Rectal smooth muscle tissue (tissue), 1 donor: ENCODE data around the gene HS1BP3.

ENCODE experiments used
- H3K27ac ChIP-seq: one replicate; pipeline ENCODE4 v1.7.0; 2013; ENCODE audit warnings: low read depth, low read length, inconsistent platforms
- H3K27me3 ChIP-seq: one replicate; pipeline ENCODE4 v1.7.0; 2013; ENCODE audit warnings: low read length; ENCODE audit not compliant: control insufficient read depth, insufficient read depth
- H3K36me3 ChIP-seq: one replicate; pipeline ENCODE4 v1.7.0; 2013; ENCODE audit warnings: low read length; ENCODE audit not compliant: control insufficient read depth, insufficient read depth
- H3K4me1 ChIP-seq: one replicate; pipeline ENCODE4 v1.7.0; 2013; ENCODE audit warnings: low read length; ENCODE audit not compliant: control insufficient read depth, insufficient read depth
- H3K4me3 ChIP-seq: one replicate; pipeline ENCODE4 v1.7.0; 2013; ENCODE audit warnings: low read length
- H3K9ac ChIP-seq: one replicate; pipeline ENCODE4 v1.7.0; 2013; ENCODE audit warnings: low read length

HS1BP3 gene

GRCh38 chr2:20653695-20654534, 3.0 kb upstream of the HS1BP3 start:
- Histone ChIP-seq H3K27ac (no peak overlapping the region), H3K27me3 (no peaks in the 10 kb centered on the region), H3K9ac (no peak overlapping the region), H3K36me3 (no peaks in the 10 kb centered on the region), H3K4me3 (no peak overlapping the region), H3K4me1 (peaks cover 17% of the 10 kb centered on the region)

DNA sequence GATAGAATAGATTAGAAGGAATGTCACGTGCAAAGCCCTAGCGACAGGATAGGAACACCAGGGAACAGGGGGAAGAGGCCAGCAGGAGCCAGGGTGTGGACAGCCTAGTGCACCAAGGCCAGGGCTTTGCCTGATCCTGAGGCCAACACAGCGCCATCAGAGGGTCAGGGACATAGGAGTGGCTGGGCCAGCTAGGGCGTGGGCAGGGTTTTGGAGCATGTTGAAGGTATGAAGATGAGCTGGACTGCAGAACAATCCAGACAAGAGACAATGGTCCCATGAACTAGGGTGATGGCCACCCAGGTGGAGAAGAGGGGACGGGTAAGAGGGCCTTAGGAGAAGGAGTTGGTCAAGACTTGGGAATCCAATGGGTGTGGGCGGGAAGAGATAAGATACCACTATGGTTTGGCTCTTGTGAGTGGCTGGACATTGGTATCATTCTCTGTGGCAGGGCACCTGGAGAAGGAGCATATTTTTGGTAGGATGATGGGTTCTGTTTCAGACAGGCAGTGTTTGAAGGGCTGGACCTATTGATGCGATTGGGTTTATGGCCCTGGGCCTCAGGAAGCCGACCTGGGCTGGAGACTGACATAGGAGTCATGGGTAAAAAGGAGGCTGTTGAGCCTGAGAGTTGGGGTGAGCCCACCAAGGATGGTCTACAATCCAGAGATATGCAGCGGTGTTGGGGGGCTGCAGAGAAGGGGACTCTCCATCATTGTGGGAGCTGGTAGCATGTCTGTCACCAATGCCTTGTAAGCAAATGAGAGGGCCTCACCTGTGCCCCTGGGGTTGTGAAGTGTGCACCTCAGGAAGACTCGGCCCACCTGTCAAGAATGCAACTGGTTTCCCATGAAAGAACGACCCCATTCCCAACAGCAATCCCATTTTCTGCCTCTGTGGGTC, 2.0 kb upstream of the HS1BP3 start:
- H3K9ac ChIP-seq: no peak overlapping the region

DNA sequence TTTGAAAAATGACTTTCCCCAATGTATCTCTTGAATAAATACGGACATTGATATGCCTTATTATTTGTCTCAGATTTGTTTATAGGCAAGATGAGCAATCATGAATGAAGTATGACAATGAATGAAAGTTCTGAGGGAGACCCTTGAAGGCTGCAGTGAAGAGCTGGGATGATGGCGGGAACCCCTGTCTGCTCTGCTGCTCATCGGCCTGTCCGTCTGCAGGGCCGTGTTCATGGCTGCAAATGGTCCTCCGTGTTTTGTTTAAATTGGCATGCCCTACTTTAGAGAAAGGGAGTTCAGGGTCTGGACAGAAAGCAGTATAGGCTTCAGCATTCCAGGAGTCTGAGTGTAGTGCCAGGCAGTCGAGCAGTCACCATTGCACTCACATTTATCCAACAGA, 1.2 kb upstream of the HS1BP3 start:
- H3K27me3 ChIP-seq: no peaks in the 10 kb centered on the region
- no peak overlapping the region for H3K9ac ChIP-seq
- peak overlapping the region; percentile 90 for H3K27ac ChIP-seq
- H3K36me3 ChIP-seq: no peaks in the 10 kb centered on the region
- H3K4me3 ChIP-seq: no peak overlapping the region
- peaks cover 27% of the 10 kb centered on the region for H3K4me1 ChIP-seq

More for the DNA sequence above, 2.0 kb upstream of the HS1BP3 start:
- H3K27ac ChIP-seq: no peak overlapping the region
- H3K36me3 ChIP-seq: no peaks in the 10 kb centered on the region
- peaks cover 27% of the 10 kb centered on the region for H3K4me1 ChIP-seq
- no peak overlapping the region for H3K4me3 ChIP-seq
- no peaks in the 10 kb centered on the region for H3K27me3 ChIP-seq

GRCh38 chr2:20651731-20652099, 817 bp upstream of the HS1BP3 start:
- peak overlapping the region; percentile 90 for H3K27ac ChIP-seq
- H3K4me3 ChIP-seq: peak overlapping the region; percentile 61
- H3K36me3 ChIP-seq: no peaks in the 10 kb centered on the region
- no peaks in the 10 kb centered on the region for H3K27me3 ChIP-seq
- peaks cover 27% of the 10 kb centered on the region for H3K4me1 ChIP-seq
- peak overlapping the region; percentile 80 for H3K9ac ChIP-seq

GRCh38 chr2:20650393-20650876, 463 bp downstream of the HS1BP3 start:
- Histone ChIP-seq H3K4me1 (peaks cover 27% of the 10 kb centered on the region), H3K36me3 (no peaks in the 10 kb centered on the region), H3K27ac (peak overlapping the region; percentile 90), H3K4me3 (peak overlapping the region; percentile 89), H3K27me3 (no peaks in the 10 kb centered on the region), H3K9ac (peak overlapping the region; percentile 87)

- Histone ChIP-seq H3K9ac (no peak overlapping the region), H3K27me3 (no peaks in the 10 kb centered on the region), H3K36me3 (peaks cover 4% of the 10 kb centered on the region), H3K4me1 (peaks cover 27% of the 10 kb centered on the region), H3K4me3 (peak overlapping the region; percentile 89), H3K27ac (peak overlapping the region; percentile 90)
Observed at GRCh38 chr2:20649976-20650375, 922 bp downstream of the HS1BP3 start.

GRCh38 chr2:20649576-20649975, 1.3 kb downstream of the HS1BP3 start:
- H3K27ac ChIP-seq: peak overlapping the region; percentile 90
- H3K4me3 ChIP-seq: peak overlapping the region; percentile 89
- peaks cover 5% of the 10 kb centered on the region for H3K36me3 ChIP-seq
- H3K27me3 ChIP-seq: no peaks in the 10 kb centered on the region
- peaks cover 27% of the 10 kb centered on the region for H3K4me1 ChIP-seq
- H3K9ac ChIP-seq: peak overlapping the region; percentile 11

GRCh38 chr2:20648831-20649230, 2.1 kb downstream of the HS1BP3 start:
- Histone ChIP-seq H3K4me3 (peak overlapping the region; percentile 9), H3K4me1 (peaks cover 27% of the 10 kb centered on the region), H3K27ac (peak overlapping the region; percentile 35), H3K36me3 (peaks cover 5% of the 10 kb centered on the region), H3K27me3 (no peaks in the 10 kb centered on the region), H3K9ac (no peak overlapping the region)

DNA sequence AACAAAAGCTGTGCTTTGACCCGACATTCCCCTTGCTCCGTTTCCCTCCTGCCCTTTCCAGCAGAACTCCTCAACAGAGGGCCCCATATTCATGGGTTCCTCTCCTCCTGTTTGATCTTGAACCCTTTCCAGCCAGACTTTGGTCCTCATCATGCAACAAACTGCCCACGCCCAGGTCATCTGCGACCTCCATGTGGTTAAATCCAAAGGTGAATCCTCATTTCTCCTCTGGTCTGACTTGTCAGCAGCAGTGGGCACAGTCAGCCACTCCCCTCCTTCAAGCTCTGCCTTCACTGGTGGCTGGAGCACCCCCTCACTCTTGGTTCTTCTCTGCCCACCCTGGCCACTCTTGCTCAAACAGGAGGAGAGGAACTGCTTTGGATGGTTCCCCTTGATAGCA, 2.7 kb downstream of the HS1BP3 start:
- peak overlapping the region; percentile 10 for H3K27ac ChIP-seq
- no peaks in the 10 kb centered on the region for H3K27me3 ChIP-seq
- H3K4me3 ChIP-seq: peak overlapping the region; percentile 9
- H3K4me1 ChIP-seq: peaks cover 27% of the 10 kb centered on the region
- H3K36me3 ChIP-seq: peaks cover 5% of the 10 kb centered on the region
- H3K9ac ChIP-seq: no peak overlapping the region

GRCh38 chr2:20647738-20648137, 3.2 kb downstream of the HS1BP3 start:
- Histone ChIP-seq H3K4me3 (no peak overlapping the region), H3K27ac (peak overlapping the region; percentile 10), H3K36me3 (peaks cover 5% of the 10 kb centered on the region), H3K9ac (no peak overlapping the region), H3K4me1 (peaks cover 27% of the 10 kb centered on the region), H3K27me3 (no peaks in the 10 kb centered on the region)

DNA sequence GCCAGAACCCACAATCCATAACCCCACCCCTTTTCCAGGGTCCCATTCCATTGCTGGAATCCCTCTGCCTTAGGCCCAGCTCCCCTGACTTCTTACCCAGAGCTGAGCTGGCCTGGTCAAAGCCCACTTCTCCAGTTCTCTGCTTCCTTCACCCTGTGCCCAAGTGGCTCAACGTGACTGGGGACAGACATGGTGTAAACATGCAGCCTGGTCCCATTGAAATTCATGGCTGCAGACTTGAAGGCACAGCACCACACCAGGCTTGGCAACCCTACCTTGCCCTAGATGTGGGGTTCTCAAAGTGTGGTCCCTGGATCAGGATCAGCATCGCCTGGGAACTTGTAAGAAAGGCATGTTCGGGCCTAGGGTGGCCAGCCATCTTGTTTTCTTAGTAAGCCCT, 3.7 kb downstream of the HS1BP3 start:
- Histone ChIP-seq H3K27me3 (no peaks in the 10 kb centered on the region), H3K36me3 (peaks cover 5% of the 10 kb centered on the region), H3K9ac (no peak overlapping the region), H3K4me3 (no peak overlapping the region), H3K27ac (no peak overlapping the region), H3K4me1 (peaks cover 27% of the 10 kb centered on the region)

GRCh38 chr2:20646446-20646845, 4.5 kb downstream of the HS1BP3 start:
- Histone ChIP-seq H3K4me3 (no peak overlapping the region), H3K4me1 (peaks cover 30% of the 10 kb centered on the region), H3K27me3 (no peaks in the 10 kb centered on the region), H3K27ac (no peak overlapping the region), H3K36me3 (peaks cover 5% of the 10 kb centered on the region), H3K9ac (no peak overlapping the region)
